Measurements from ENCODE around the gene INPP5J.
"Not testable (repeated sequence)": the region's sequence is repeated elsewhere in the genome, so short reads cannot be mapped to it uniquely, and the experiment has no call there.

The INPP5J gene

GRCh38 chr22:31102441-31103081 is 20.2 kb upstream of the INPP5J start:
- DNase-seq: no peak

- no peak for DNase-seq
These were observed 19.7 kb upstream of the INPP5J start for GRCh38 chr22:31103111-31103510.

- DNase-seq: no peak
These were observed 18.7 kb upstream of the INPP5J start for GRCh38 chr22:31103899-31104694.

- no peak for DNase-seq
These were observed 17.9 kb upstream of the INPP5J start for GRCh38 chr22:31104869-31105268.

GRCh38 chr22:31105282-31105929 is 17.4 kb upstream of the INPP5J start:
- no peak for DNase-seq

- DNase-seq: no peak
These were observed 16.7 kb upstream of the INPP5J start for GRCh38 chr22:31106001-31106571.

- DNase-seq: no peak
These were observed 16.0 kb upstream of the INPP5J start for GRCh38 chr22:31106731-31107177.

GRCh38 chr22:31107178-31107893 is 15.4 kb upstream of the INPP5J start, which contains the start of gene SELENOM:
SELENOM (minus strand) TSS chr22:31107568; CDS start chr22:31107505, 63 bp downstream.
- peak; percentile 88 for DNase-seq

GRCh38 chr22:31107894-31108218 is 14.9 kb upstream of the INPP5J start:
- DNase-seq: no peak

- not testable (repeated sequence) for DNase-seq
These were observed 10.1 kb upstream of the INPP5J start for GRCh38 chr22:31112547-31113091.

GRCh38 chr22:31118046-31118820 is 4.5 kb upstream of the INPP5J start:
- no peak for DNase-seq

- DNase-seq: no peak
These were observed 3.6 kb upstream of the INPP5J start for GRCh38 chr22:31119026-31119717.

GRCh38 chr22:31120230-31120629 is 2.5 kb upstream of the INPP5J start:
- no peak for DNase-seq

- no peak for DNase-seq
These were observed 2.1 kb upstream of the INPP5J start for GRCh38 chr22:31120642-31121041.

GRCh38 chr22:31121403-31121802 is 1.4 kb upstream of the INPP5J start:
- DNase-seq: no peak

GRCh38 chr22:31122196-31122531 is 602 bp upstream of the INPP5J start:
- DNase-seq: no peak

GRCh38 chr22:31123292-31123602 is 481 bp downstream of the INPP5J start:
- DNase-seq: no peak

- no peak for DNase-seq
These were observed 1.5 kb downstream of the INPP5J start for GRCh38 chr22:31124290-31124689.

GRCh38 chr22:31124811-31125465 is 2.2 kb downstream of the INPP5J start:
- DNase-seq: no peak

GRCh38 chr22:31125521-31126117 is 2.9 kb downstream of the INPP5J start:
- DNase-seq: no peak

Data from NCI-H2029 (cell line).